BJ (cell line): ENCODE measurements around the gene ZFPL1. TPM values are rescaled to one million over a fixed set of nuclear protein-coding genes. Genes with fewer than 3 reads are reported as not detected.
A peak's percentile ranks its signal among the peaks of the same experiment; 100 is the strongest.

ENCODE experiments used
- CTCF ChIA-PET: fragments of 350-600 bp; formaldehyde crosslinking; extraction: SDS; loops from one replicate; lab custom pipeline; 2021; ENCODE audit warnings: antibody characterized with exemption, inconsistent platforms; lab: Yijun Ruan, JAX
- POLR2A ChIA-PET: fragments of 300-600 bp; sonication (Branson Sonifier 250); formaldehyde crosslinking; extraction: SDS; loops from one replicate; lab custom pipeline; 2021; ENCODE audit warnings: antibody characterized with exemption; lab: Charles Lee
- DNase-seq: peaks from one replicate; pipeline ENCODE4 v3.0.0-alpha.2; 2011; ENCODE audit warnings: low read depth
- H3K27me3 ChIP-seq: 2 replicates; pipeline ENCODE4 v1.6.0; 2011; ENCODE audit warnings: low read length; ENCODE audit not compliant: control insufficient read depth, insufficient read depth
- H3K36me3 ChIP-seq: 2 replicates; pipeline ENCODE4 v1.5.1; 2011; ENCODE audit warnings: low read length; ENCODE audit not compliant: control insufficient read depth, insufficient read depth
- H3K4me3 ChIP-seq: 2 replicates; pipeline ENCODE4 v1.5.1; 2011; ENCODE audit warnings: low read depth, mild to moderate bottlenecking, control low read depth, low read length
- CTCF ChIP-seq: IDR thresholded peaks from 2 replicates; pipeline ENCODE4 v1.5.1; 2011; ENCODE audit warnings: low read depth, mild to moderate bottlenecking, control low read depth, inconsistent platforms, low read length, moderate library complexity; ENCODE audit not compliant: insufficient read depth
- polyA plus RNA-seq: library from polyadenylated mRNA; depleted of rRNA; stranded (reverse); fragments of >200 nt; gene quantifications from 2 replicates; pipeline ENCODE4 v1.2.3, GENCODE V29; 2011; rRNA removed
- small RNA-seq: library from RNA; depleted of rRNA; stranded (forward); fragments of <200 nt; gene quantifications from one replicate; pipeline ENCODE3, GENCODE V24; 2012; ENCODE audit warnings: low replicate concordance, low read depth; ENCODE audit not compliant: insufficient read length

Gene ZFPL1
- polyA plus RNA-seq, 1 experiment, result 91.8 TPM

GRCh38 chr11:65134952-65135632 lies 51.1 kb downstream of the ZFPL1 start:
- POLR2A ChIA-PET, result interaction anchor here (0.6 to 1.3 kb wide), 3 partner anchors 13 to 128 kb away, joined by 3 to 5 read pairs (median 4); partner anchors contain the start of genes FAU and MRPL49
- Histone ChIP-seq H3K36me3 (peaks cover 23% of the 10 kb centered on the region), H3K4me3 (peak overlapping the region; percentile 84), H3K27me3 (no peaks in the 10 kb centered on the region)
- CTCF ChIA-PET, result interaction anchor here (0.7 to 1.4 kb wide), 11 partner anchors 11 to 644 kb away, joined by 3 to 11 read pairs (median 3); partner anchors contain the start of genes CAPN1, POLA2, TM7SF2 and ZNHIT2
- TF ChIP-seq CTCF, result no peak
- DNase-seq, result peak; percentile 87

DNA sequence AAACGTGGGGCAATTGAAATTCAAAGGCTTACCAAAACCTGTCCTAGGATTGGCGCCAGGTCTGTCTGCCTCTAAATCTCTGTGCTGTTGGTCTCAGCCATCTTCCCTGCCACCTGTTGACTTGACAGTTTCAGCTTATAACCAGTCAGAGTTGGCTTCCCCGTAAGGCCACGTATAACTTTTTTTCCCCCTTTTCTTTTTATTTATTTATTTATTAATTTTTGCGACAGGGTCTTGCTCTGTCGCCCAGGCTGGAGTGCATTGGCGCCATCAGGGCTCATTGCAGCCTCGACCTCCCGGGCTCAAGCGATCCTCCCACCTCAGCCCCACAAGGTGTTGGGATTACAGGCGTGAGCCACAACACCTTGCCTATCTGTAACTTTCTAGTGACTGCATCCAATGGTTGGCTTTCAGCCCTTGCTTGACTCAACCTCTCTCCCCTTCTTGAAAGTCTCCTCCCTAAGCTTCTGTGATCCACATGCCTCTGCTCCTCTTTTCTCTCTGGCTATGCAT lies 51.7 kb downstream of the ZFPL1 start:
- peaks cover 18% of the 10 kb centered on the region for H3K36me3 ChIP-seq
- DNase-seq, result no peak
- peak overlapping the region; percentile 84 for H3K4me3 ChIP-seq
- ChIA-PET CTCF (interaction anchor here (0.9 to 1.3 kb wide), 10 partner anchors 9 to 644 kb away, joined by 3 to 11 read pairs (median 3); partner anchors contain the start of genes CAPN1, POLA2, TM7SF2 and ZNHIT2), POLR2A (interaction anchor here (1.1 to 1.3 kb wide), 2 partner anchors 14 to 129 kb away, joined by 4 to 5 read pairs; partner anchors contain the start of genes FAU and MRPL49)
- H3K27me3 ChIP-seq, result no peaks in the 10 kb centered on the region
- no peak for TF ChIP-seq CTCF

- no peak for TF ChIP-seq CTCF
- ChIA-PET POLR2A (no interaction called here), CTCF (interaction anchor here (1.1 to 1.3 kb wide), 3 partner anchors 8 to 125 kb away, joined by 3 read pairs; partner anchors contain the start of gene POLA2)
- no peak for DNase-seq
- no peak overlapping the region for H3K4me3 ChIP-seq
- no peaks in the 10 kb centered on the region for H3K27me3 ChIP-seq
- peaks cover 9% of the 10 kb centered on the region for H3K36me3 ChIP-seq
Measured at GRCh38 chr11:65136515-65137096, 52.6 kb downstream of the ZFPL1 start.

Small RNAs within 50 kb of the gene (small RNA-seq; reads per million reads assigned to genes)
- gene SNX15, result not detected

Other genes starting within 250 kb of the ZFPL1 start
- 0.01 and 0.02 TPM in 2 replicates for gene CDC42BPG, start 239.6 kb upstream of the ZFPL1 start, polyA plus RNA-seq
- 95.3 and 191 TPM in 2 replicates for gene EHD1, start 205.6 kb upstream of the ZFPL1 start, polyA plus RNA-seq
- gene ATG2A, start 167.0 kb upstream of the ZFPL1 start, polyA plus RNA-seq, result 3.7 and 7.0 TPM in 2 replicates
- gene PPP2R5B, start 159.5 kb upstream of the ZFPL1 start, polyA plus RNA-seq, result 16.0 and 18.5 TPM in 2 replicates
- not detected in 2 replicates for gene GPHA2, start 148.3 kb upstream of the ZFPL1 start, polyA plus RNA-seq
- gene MAJIN, start 112.1 kb upstream of the ZFPL1 start, polyA plus RNA-seq, result not detected in 2 replicates
- 1.1 and 1.5 TPM in 2 replicates for gene BATF2, start 87.3 kb upstream of the ZFPL1 start, polyA plus RNA-seq
- gene ARL2, start 70.1 kb upstream of the ZFPL1 start, polyA plus RNA-seq, result 117 and 141 TPM in 2 replicates
- 8.3 and 15.3 TPM in 2 replicates for gene SNX15, start 56.8 kb upstream of the ZFPL1 start, polyA plus RNA-seq
- 5.9 and 7.3 TPM in 2 replicates for gene SAC3D1, start 43.0 kb upstream of the ZFPL1 start, polyA plus RNA-seq
- gene NAALADL1, start 25.7 kb upstream of the ZFPL1 start, polyA plus RNA-seq, result 25.4 and 38.7 TPM in 2 replicates
- 10.7 and 11.9 TPM in 2 replicates for gene CDCA5, start 182 bp upstream of the ZFPL1 start, polyA plus RNA-seq
- gene VPS51, start 12.0 kb downstream of the ZFPL1 start, polyA plus RNA-seq, result 61.8 and 86.2 TPM in 2 replicates
- gene TM7SF2, start 27.6 kb downstream of the ZFPL1 start, polyA plus RNA-seq, result 5.0 and 8.2 TPM in 2 replicates
- gene ZNHIT2, start 33.5 kb downstream of the ZFPL1 start, polyA plus RNA-seq, result 3.6 and 4.6 TPM in 2 replicates
- 474 and 610 TPM in 2 replicates for gene FAU, start 37.9 kb downstream of the ZFPL1 start, polyA plus RNA-seq
- gene MRPL49, start 38.1 kb downstream of the ZFPL1 start, polyA plus RNA-seq, result 54.4 and 68.5 TPM in 2 replicates
- 13.3 and 33.4 TPM in 2 replicates for gene SYVN1, start 50.3 kb downstream of the ZFPL1 start, polyA plus RNA-seq
- gene SPDYC, start 86.0 kb downstream of the ZFPL1 start, polyA plus RNA-seq, result not detected in 2 replicates
- 75.4 and 181 TPM in 2 replicates for gene CAPN1, start 97.7 kb downstream of the ZFPL1 start, polyA plus RNA-seq
- gene POLA2, start 177.7 kb downstream of the ZFPL1 start, polyA plus RNA-seq, result 11.8 and 14.5 TPM in 2 replicates
- 11.7 and 23.2 TPM in 2 replicates for gene CDC42EP2, start 230.6 kb downstream of the ZFPL1 start, polyA plus RNA-seq
- gene DPF2, start 249.6 kb downstream of the ZFPL1 start, polyA plus RNA-seq, result 29.5 and 45.2 TPM in 2 replicates